HG02938 (cell line): Measurements from ENCODE around the gene ZKSCAN4.

Experiments
- ATAC-seq: cut with Tn5 transposase; IDR thresholded peaks from one replicate; pipeline ENCODE4 v1.9.1; 2021; ENCODE audit warnings: mild to moderate bottlenecking, moderate library complexity; ENCODE audit not compliant: unreplicated experiment

ZKSCAN4 gene

DNA sequence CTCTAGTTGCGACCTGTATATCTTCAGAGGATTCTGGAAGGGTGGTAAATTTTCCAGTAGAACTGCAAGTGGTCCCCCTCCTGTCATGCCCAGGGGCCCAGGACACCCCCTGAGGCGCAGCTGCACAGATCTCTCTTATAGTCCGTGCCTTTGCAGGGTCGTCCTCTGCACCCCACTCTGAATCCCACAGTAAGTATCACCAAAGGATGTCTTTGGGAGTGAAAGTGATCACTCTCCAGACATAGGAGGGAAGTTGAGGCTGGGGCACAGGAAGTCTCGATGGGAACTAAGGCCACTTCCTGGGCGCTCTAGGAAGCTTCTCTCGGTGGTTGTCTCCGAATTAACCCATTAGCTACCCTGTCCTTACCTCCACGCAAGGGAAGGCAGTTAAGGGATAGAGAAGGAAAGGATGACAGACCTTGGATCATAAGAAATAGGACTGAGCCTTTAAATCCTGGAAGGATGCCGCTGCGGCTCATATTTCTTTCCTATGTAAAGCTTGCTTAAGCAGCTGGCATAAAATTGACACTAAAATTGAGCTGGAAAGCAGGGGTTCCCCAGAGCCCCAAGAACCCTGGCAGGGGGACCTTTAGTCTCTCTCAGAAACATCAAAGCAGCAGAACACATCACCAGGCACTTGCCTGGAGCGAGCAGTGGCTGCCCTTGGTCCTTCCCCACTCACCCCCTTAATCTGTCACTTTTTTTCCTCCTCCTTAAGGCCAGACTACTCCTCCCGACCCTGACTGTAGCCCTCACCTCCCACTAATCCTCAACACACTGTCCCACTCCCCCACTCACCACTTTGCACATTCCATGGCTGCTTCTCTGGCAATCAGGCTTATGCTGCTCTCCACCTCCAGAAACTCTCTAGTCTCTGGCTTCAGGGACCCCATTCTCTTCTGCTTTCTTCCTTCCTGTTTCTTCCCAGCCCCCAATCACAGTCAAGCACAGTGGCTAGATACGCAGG is at the start of gene ZKSCAN4:
Gene ZKSCAN4 (minus strand): TSS at position 261 of the 967 bp plus-strand sequence. CDS start 289 bp downstream, outside the sequence.
- no peak for ATAC-seq

DNA sequence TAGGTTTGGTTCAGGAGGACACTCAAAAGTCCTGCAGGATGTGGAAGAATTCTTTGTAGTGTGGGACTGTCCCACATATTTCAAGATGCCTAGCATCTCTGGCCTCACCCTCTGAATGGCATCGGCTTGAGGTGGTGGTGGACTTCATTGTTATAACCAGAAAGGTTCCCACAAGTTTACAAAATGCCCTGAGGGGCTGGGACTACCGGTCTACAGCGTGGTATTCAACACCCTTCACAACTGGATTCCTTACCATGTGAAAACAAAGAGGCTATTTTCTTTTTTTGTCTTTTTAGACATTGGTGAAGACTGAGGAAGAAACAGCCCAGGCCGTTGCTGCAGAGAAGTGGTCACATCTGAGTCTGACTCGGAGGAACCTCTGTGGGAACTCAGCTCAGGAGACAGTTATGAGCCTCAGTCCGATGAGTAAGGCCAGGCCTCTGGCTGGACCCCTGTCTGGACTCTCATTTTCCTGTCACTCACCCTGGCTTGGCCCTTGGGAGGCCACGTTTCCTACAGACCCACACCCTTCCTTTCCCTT is 44.5 kb upstream of the ZKSCAN4 start:
- ATAC-seq = no peak

DNA sequence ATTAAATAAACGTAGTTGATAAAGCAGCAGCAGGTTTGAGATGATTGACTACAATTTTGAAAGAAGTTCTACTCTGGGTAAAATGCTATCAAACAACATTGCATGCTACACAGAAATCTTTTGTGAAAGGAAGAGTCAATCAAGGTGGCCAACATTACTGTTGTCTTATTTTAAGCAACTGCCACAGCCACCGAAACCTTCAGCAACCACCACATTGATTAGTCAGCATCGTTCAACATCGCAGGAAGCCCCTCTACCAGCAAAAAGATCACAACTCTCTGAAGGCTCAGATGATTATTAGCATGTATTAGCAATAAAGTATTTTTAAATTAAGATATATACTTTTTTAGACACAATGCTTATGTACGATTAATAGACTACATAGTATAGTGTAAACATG is 43.3 kb upstream of the ZKSCAN4 start:
- ATAC-seq = no peak

DNA sequence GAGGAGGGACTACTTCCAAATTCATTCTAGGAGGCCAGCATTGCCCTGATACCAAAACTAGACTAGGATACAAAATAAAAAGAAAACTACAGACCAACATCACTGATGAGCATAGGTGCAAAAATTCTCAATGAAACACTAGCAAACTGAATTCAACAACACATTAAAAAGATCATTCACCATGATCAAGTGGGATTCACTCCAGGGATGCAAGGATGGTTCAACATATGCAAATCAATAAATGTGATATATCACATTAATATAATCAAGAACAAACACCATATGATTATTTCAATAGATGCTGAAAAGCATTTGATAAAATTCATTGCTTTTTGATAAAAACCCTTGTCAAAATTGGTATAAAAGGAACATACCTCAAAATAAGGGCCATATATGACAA is 39.5 kb upstream of the ZKSCAN4 start:
- ATAC-seq = no peak

DNA sequence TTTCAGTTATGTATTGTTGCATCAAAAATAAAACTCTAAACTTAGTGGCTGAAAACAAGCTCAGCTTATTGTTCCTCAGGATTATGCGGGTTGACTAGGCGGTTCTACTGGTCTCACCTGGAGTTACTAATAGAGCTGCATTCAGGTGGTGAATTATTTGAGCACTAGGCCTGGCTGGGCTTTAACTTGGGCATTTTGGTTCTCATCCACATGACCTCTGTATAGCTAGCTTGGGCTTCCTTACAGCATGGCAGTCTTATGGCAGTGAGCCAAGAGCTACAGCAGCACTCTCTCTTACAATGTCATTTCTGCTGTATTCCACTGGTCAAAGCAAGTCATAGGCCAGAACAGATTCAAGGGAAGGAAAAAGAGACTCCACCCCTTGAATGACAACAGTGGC is 30.9 kb upstream of the ZKSCAN4 start:
- no peak for ATAC-seq

DNA sequence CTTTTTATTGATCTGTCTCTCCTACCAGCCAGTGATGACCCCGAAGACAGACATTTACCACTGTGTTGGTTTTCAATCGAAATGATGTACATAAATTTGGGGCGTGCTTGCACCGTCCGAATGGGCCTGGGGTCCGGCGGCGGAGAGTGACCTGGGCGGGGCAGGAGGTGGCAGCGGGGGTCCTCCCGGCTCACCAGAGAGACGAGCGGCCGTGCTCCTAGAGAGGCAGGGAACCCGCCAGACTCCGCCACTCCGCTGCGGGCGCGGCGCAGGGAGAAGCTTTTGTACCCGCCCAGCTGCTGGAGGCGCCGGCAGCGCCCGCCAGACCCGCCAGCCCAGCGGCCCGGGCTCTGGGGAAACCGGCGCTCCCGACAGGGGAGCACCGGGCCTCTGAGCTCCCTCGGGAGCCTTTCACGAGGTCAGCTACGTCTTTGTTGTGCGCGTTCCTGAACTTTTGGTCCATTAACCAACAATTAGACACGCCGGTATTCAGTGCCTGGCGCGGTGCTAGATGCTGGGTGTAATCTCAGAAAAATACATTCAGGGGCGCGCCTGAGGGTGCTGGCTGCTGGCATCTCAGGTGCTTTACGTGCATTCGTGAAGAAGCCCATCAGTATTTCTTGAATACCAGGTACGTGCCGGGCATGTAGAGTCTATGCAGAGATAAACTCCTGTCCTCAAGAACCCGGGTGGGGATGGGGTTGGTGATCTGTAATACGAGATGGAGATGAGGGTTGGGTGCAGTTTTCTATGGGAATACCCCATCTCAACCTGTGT is 29.4 kb upstream of the ZKSCAN4 start, which contains the start of gene PGBD1:
Gene PGBD1 (plus strand): TSS at position 285 of the 777 bp plus-strand sequence. CDS start 2,242 bp downstream, outside the sequence.
- peak; percentile 70 for ATAC-seq

DNA sequence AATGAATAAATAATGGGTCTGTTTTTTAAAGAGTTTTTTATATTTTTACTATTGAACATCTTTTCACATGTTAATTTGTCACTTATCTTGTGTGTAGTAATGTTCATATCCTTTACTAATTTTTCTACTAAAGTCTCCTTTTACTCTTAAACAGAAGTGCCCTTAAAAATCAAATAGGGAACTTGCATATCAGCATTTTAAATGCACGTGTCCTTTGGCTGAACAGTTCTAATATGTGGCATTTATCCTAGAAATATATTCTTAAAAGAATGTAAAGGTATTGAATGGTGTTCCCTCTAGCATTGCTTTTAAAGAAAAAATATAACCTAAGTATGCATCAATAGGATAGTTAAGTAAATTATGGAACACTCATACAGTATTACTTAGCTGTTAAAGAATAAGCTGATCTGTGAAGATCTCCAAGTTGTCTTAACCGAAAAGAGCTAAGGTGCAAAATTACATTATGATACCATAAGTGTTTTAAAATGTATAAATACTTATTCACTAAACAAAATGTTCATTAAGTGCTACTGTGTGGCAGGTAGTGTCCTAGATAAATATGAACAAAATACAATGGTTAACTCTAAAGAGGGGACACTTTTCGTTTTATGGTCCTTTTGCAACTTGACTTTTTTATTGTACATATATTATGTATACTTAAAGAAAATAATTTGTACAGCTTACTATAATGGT is 28.7 kb upstream of the ZKSCAN4 start:
- ATAC-seq = no peak

DNA sequence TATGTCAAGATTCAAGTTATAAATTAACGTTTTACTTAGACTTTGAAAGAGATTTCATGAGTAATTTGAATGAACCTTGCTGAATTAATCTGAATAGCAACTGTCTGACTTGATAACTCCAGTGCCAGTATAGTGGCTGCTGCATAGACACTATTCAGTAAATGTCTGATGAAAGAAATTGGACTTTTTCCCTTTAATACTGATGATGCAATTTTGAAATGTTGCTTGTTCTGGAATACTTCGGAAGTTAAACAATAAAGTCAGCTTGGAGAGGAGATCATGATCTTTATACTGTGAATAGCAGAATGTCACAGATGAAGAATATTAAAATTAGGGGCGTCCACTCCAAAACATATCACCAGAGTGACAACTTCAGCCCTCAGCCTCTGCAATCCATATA is 25.7 kb upstream of the ZKSCAN4 start:
- ATAC-seq = no peak

DNA sequence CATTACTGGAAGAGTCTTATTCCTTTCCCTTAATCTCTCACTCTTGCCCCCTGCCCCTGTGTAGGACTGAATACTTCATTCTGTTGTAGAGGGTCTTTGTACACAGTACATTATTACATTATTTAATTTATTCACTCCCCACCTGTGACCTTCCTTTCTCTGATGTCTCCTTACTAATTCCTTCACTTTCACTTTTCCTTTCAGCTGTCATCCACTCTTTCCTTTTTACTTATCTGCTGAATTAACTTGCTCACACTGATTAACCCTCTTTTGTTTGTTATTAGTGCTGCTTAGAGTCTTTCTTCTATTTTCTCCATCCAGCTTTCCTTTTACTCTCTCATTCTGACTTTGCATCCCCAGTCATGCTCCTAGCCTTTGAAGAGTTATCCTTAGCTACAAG is 22.8 kb upstream of the ZKSCAN4 start:
- no peak for ATAC-seq

DNA sequence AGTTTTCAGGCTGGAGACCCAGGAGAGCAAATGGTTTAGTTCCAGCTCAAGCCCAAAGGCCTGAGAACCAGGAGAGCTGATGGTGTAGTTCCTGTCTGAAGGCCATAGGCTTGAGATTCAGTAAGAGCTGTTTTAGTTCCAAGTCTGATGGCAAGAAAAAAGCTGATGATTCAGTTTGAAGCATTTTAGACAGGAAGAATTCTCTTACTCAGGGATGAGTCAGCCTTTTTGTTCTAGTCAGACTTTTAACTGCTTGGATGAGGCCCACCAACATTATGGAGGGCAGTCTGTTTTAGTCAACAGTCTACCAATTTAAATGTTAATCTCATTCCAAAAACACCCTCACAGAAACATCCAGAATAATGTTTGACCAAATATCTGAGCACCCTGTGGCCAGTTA is 17.4 kb upstream of the ZKSCAN4 start:
- no peak for ATAC-seq

DNA sequence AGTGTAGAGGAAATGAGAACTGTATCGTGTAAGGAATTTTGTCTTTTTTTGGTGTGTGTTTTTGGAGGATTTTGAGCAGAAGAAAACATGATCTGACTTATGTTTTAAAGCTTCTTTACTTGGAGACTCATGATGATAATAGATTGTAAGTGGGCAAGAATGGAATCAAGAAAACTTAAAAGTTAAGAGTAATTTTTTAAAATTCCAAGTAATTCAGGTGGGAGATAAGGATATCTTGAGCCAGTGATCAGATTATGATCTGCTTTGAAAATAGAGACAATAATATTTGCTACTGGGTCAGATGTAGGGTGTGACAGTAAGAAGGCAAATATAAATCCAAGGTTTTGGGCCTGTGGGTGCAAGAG is 15.6 kb upstream of the ZKSCAN4 start:
- ATAC-seq = no peak

DNA sequence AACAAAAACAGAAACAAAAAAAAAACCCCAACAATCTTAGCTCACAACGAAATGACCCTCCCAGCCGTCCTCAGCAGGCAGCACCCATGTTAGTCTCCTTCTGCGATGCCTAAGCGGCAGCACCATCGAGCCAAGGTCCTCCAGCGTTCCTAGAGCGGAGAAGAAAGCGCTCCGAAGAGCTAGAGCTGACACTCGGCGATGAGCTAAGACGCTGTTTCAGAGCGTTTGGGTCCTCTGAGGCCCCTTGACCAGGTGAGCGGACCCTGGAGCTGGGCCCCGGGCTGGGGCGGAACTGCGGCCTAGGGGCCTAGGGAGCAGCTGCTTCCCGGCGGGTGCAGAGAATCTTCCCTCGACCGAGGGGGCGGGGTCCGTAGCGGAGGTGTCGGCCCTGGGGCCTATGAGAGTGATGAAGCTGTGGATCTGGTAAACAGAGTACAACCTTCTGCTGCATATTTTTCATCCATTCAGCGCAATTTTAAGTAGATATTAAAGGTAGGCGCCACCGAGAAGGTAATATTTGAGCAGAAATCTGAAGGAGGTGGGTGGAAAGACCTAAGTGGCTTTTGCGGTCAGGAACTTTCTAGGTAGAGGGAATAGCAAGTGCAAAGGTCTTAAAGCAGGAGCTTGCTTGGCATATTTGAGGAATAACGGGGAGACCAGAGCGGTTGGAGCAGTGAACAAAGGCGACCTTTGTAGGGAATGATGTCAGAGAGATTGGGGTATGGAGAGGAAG is 15.1 kb upstream of the ZKSCAN4 start, which contains the start of gene ZSCAN26:
Gene ZSCAN26 (plus strand): TSS at position 182 of the 733 bp plus-strand sequence. CDS start 4,777 bp downstream, outside the sequence.
- peak; percentile 87 for ATAC-seq

DNA sequence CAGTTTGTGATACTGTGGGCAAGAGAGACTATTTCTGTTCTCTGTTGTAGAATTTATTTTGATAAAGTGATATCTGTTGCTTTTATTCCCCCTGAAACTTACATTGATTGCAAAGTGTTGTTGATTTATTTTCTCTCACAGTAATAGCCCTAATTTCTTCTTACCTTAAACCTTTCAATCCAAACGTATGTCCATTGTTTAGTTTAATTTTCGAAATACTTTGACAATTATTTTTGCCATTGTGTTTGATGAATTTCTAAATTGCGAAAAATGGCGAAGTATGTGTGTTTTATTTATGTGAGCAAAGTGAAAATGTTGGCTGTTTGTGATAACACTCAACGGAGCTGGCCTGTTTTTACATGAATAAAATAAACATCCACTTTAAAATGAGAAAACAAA is 14.5 kb upstream of the ZKSCAN4 start:
- ATAC-seq = no peak

DNA sequence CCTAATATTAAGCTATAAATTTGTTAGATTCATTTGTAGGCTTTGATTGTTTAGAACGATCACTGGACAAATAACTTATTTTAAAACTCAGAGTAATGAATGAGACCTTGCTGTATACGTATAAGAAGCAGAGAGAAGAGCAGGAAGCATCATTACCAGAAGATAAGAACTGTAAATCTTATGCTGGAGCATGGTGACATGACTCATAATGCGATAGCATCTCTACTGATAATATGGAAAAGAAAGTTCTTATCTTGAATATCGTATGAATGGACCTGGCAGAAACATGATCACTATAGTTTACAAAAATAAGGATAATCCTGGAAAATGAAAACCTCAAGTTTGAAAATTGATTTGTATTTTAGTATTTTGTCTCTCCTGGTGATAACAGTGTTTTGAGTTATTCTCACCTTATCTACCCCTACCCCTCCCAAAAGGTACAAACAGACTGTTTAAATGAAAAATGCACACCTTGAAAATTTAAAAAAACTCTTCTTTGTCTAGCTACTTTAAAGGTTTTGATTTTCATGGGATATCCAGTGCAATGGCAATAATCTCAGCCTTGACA is 12.8 kb upstream of the ZKSCAN4 start:
- ATAC-seq = no peak

DNA sequence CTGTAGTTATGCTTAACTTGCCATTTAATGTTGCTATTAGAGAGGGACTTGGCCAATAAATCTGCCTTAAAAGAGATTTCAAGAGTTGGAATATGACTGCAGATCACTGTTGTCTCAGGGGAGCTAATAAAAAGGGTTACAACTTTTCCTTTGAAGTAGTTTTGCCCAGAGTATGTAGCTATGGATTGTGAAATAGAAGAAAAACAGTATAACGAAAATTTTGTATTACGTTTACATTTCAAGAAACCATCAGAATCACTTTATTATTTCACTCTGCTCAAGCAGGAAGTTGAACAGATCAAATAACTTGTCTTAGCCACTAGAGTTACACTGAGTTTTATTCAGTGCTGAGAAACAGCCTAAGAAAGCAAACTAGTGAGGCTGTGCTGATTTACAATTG is 11.9 kb upstream of the ZKSCAN4 start:
- no peak for ATAC-seq

DNA sequence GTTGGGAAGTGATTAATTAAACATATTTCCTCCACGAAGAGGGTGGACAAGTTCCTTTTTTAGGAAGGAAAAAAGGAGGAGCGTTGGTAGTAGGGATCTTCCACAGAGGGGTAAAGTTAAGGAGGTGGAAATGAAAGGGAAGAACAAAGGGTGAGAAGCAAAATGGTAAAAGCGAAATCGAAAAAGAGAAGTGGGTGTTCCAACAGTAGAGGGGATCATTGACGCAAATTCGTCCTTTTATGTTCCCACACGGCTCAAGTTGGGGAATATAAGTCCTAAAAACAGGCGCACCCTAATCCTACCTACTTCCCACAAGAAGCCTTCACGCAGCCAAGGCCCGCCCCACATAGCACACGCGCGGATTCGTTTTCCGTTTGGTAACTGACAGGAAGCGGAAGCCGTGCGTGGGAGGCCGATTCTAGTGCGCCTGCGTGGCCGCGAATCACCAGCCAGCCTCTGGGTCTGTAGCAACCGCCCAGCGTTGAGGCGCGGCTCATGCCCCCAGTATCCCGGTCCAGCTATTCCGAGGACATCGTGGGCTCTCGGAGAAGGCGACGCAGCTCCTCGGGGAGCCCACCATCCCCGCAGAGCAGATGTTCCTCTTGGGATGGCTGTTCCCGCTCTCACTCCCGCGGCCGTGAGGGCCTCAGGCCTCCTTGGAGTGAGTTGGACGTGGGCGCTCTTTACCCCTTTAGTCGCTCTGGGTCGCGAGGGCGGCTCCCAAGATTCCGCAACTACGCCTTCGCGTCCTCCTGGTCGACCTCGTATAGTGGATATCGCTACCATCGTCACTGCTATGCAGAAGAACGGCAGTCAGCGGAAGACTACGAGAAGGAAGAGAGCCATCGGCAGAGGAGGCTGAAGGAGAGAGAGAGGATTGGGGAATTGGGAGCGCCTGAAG is 7.1 kb upstream of the ZKSCAN4 start, which contains the start of gene NKAPL:
Gene NKAPL (plus strand): TSS at position 421 of the 901 bp plus-strand sequence. CDS start 75 bp downstream, at position 496.
- ATAC-seq = no peak

DNA sequence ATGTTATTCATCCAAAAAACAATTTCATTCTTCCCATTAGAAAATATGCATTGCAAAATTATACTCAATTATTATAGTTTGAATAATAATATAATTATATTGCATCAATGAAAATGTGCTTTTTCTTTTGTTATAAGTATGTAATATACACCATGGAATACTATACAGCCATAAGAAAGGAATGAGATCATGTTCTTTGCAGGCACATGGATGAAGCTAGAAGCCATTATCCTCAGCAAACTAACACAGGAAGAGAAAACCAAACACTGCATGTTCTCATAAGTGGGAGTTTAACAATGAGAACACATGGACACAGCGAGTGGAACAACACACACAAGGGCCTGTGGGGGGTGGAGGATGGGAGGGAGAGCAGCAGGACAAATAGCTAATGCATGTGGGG is 5.0 kb upstream of the ZKSCAN4 start:
- no peak for ATAC-seq

DNA sequence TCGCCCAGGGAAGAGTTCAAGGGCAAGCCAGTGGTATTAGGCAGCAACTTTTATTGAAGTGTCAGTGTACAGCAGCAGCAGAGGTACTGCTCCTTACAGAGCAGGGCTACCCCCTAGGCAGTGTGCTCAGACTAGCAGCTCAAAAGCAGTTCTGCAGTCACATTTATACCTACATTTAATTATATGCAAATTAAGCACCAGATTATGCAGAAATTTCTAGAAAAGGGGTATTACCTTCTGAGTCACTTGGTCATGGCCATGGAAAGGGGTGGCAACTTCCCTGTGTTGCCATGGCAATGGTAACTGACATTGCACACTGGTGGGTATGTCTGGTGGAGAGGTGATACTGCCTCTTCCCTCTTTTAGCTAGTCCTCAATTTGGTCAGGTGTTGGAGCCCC is 2.1 kb upstream of the ZKSCAN4 start:
- no peak for ATAC-seq

DNA sequence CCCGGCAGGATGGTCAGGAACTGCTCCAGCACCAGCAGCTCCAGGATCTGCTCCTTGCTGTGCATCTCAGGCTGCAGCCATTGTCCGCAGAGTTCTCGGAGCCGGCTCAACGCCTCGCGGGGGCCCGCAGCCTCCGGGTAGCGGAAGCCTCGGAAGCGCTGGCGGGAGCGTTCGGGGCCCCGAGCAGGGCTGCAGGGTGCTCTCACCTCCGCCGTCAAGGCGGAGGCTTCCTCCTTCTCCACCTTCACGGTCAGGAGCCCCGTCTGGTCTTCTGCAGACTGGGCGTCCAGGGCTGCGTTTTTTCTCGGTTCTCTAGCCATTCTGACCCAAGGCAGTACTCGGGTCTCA is 434 bp downstream of the ZKSCAN4 start:
- no peak for ATAC-seq
